SKM-1 treated with dmso at 0.1 percent for 144 hours (cell line): ENCODE measurements around the gene SERPINB13.
"Not testable (repeated sequence)": the region's sequence is repeated elsewhere in the genome, so short reads cannot be mapped to it uniquely, and the experiment has no call there.

Experiments used
- DNase-seq: peaks from one replicate; lab custom pipeline; 2025; ENCODE audit not compliant: unreplicated experiment; lab: John Stamatoyannopoulos, UW

Gene SERPINB13

GRCh38 chr18:63644694-63645093 lies 57.6 kb downstream of the SERPINB13 start:
- DNase-seq = not testable (repeated sequence)

GRCh38 chr18:63646936-63647335 lies 59.8 kb downstream of the SERPINB13 start:
- DNase-seq = no peak

- DNase-seq = no peak
Observed at GRCh38 chr18:63648241-63648640, 61.1 kb downstream of the SERPINB13 start.
